Measurements from ENCODE around the gene CCDC12.

Gene CCDC12

DNA sequence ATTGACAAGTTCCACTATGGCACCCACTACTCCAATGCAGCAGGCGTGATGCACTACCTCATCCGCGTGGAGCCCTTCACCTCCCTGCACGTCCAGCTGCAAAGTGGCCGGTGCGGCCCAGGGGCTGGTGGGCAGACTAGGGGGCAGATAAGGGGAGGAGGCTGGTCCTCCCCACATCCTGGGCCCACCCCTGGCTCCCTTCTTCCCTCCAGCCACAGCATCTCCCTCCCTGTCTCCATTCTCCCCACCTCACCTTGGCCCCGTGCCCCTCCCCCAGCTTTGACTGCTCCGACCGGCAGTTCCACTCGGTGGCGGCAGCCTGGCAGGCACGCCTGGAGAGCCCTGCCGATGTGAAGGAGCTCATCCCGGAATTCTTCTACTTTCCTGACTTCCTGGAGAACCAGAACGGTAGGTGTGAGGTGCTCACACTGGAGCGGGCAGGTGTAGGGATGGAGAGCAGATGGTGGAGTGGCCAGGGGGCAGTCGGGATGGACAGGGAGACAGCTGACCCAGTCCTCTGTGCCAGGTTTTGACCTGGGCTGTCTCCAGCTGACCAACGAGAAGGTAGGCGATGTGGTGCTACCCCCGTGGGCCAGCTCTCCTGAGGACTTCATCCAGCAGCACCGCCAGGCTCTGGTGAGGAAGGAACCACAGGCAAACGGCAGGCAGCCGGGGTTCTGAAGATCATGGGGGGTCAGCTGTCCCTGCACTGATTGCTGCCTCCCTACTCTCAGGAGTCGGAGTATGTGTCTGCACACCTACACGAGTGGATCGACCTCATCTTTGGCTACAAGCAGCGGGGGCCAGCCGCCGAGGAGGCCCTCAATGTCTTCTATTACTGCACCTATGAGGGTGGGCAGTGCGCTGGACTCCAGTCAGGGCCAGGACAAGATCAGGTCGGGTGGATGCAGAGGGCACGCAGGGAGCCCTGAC is 28.9 kb upstream of the CCDC12 start:
- no peak overlapping the region for H3K4me3 ChIP-seq (ENCODE audit: low read length)
- H3K4me1 ChIP-seq (ENCODE audit: control insufficient read depth, insufficient read depth, low read length) = no peaks in the 10 kb centered on the region
- no peaks in the 10 kb centered on the region for H3K9me3 ChIP-seq (ENCODE audit: control insufficient read depth, low read length)
- peaks cover 34% of the 10 kb centered on the region for H3K36me3 ChIP-seq (ENCODE audit: control insufficient read depth, insufficient read depth, low read length)
- H3K9ac ChIP-seq (ENCODE audit: low read length) = no peak overlapping the region
- no peaks in the 10 kb centered on the region for H3K27me3 ChIP-seq (ENCODE audit: control insufficient read depth, insufficient read depth, low read length)

DNA sequence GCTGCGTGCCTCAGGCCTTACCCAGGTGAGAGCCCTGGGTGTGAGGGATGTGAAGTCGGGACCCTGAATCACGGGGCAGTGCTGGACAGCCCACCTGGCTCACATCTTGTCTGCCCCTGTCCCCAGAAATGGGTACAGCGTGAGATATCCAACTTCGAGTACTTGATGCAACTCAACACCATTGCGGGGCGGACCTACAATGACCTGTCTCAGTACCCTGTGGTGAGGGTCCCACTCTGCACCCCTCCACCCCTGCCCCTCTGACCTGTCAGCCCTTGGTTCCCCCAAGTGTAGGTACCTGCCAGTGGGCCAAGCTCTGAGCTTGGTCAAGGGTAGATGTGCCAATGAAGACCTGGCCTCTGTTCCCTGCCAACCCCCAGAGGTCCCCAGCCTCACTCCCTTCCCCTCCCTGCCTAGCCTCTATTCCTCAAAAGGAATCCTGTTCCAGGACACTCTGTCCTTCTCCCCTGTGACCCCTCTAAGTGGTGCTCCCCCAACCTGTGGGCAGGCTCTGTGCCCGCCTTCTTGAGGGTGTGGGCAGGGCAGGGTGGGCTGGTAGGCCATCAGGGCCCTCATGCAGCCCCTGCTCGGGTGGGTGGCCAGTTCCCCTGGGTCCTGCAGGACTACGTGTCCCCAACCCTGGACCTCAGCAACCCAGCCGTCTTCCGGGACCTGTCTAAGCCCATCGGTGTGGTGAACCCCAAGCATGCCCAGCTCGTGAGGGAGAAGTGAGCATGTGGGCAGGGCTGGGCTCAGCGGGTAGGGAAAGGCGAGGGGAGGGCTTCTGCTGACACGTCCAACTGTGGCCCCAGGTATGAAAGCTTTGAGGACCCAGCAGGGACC is 28.0 kb upstream of the CCDC12 start:
- Histone ChIP-seq H3K9me3 (ENCODE audit: control insufficient read depth, low read length) (no peaks in the 10 kb centered on the region), H3K36me3 (ENCODE audit: control insufficient read depth, insufficient read depth, low read length) (peaks cover 42% of the 10 kb centered on the region)

DNA sequence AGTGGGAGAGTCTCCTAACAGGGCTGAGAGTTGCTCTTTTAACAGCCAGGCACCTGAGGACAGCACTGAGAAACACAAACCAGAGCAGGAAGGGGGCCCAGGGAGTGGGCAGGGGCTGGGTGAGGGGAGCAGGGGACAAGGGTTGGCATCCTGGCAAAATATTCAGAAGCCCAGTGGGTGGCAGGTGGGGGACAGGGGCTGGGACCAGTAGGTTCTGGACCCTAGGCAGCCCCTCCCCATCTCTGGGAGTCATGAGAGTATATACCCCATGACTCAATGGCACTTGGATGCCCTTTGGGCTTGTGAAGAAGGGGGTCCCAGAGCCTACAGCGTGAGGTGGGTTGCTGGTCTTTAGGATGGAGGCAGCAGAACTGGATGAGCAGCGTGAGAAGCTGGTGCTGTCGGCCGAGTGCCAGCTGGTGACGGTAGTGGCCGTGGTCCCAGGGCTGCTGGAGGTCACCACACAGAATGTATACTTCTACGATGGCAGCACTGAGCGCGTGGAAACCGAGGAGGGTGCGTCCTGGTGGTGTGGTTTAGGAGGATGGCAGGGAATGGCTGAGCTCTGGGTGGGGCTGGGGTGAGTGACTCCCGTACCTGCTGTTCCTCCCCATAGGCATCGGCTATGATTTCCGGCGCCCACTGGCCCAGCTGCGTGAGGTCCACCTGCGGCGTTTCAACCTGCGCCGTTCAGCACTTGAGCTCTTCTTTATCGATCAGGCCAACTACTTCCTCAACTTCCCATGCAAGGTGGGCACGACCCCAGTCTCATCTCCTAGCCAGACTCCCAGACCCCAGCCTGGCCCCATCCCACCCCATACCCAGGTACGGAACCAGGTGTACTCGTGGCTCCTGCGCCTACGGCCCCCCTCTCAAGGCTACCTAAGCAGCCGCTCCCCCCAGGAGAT is 27.2 kb upstream of the CCDC12 start:
- Histone ChIP-seq H3K9ac (ENCODE audit: low read length) (no peak overlapping the region), H3K36me3 (ENCODE audit: control insufficient read depth, insufficient read depth, low read length) (peaks cover 50% of the 10 kb centered on the region), H3K4me1 (ENCODE audit: control insufficient read depth, insufficient read depth, low read length) (no peaks in the 10 kb centered on the region), H3K9me3 (ENCODE audit: control insufficient read depth, low read length) (no peaks in the 10 kb centered on the region), H3K4me3 (ENCODE audit: low read length) (no peak overlapping the region), H3K27me3 (ENCODE audit: control insufficient read depth, insufficient read depth, low read length) (no peaks in the 10 kb centered on the region)

More for the DNA sequence above, 28.0 kb upstream of the CCDC12 start:
- H3K9ac ChIP-seq (ENCODE audit: low read length) = no peak overlapping the region
- no peak overlapping the region for H3K4me3 ChIP-seq (ENCODE audit: low read length)
- H3K4me1 ChIP-seq (ENCODE audit: control insufficient read depth, insufficient read depth, low read length) = no peaks in the 10 kb centered on the region
- H3K27me3 ChIP-seq (ENCODE audit: control insufficient read depth, insufficient read depth, low read length) = no peaks in the 10 kb centered on the region

DNA sequence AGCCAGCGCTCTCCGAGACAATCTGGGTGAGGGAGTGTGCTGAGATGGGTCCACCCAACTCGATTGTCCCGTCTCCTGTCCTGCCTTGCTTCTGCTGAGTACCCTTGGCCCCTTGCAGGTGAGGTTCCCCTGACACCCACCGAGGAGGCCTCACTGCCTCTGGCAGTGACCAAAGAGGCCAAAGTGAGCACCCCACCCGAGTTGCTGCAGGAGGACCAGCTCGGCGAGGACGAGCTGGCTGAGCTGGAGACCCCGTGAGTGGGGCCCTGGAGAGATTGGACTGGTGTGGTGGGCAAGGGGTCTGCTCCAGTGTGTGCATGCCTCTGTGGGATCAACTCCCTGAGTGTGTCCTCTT is 26.5 kb upstream of the CCDC12 start:
- no peaks in the 10 kb centered on the region for H3K9me3 ChIP-seq (ENCODE audit: control insufficient read depth, low read length)
- no peak overlapping the region for H3K9ac ChIP-seq (ENCODE audit: low read length)
- no peaks in the 10 kb centered on the region for H3K27me3 ChIP-seq (ENCODE audit: control insufficient read depth, insufficient read depth, low read length)
- H3K4me3 ChIP-seq (ENCODE audit: low read length) = no peak overlapping the region
- H3K36me3 ChIP-seq (ENCODE audit: control insufficient read depth, insufficient read depth, low read length) = peaks cover 44% of the 10 kb centered on the region
- peaks cover 5% of the 10 kb centered on the region for H3K4me1 ChIP-seq (ENCODE audit: control insufficient read depth, insufficient read depth, low read length)

DNA sequence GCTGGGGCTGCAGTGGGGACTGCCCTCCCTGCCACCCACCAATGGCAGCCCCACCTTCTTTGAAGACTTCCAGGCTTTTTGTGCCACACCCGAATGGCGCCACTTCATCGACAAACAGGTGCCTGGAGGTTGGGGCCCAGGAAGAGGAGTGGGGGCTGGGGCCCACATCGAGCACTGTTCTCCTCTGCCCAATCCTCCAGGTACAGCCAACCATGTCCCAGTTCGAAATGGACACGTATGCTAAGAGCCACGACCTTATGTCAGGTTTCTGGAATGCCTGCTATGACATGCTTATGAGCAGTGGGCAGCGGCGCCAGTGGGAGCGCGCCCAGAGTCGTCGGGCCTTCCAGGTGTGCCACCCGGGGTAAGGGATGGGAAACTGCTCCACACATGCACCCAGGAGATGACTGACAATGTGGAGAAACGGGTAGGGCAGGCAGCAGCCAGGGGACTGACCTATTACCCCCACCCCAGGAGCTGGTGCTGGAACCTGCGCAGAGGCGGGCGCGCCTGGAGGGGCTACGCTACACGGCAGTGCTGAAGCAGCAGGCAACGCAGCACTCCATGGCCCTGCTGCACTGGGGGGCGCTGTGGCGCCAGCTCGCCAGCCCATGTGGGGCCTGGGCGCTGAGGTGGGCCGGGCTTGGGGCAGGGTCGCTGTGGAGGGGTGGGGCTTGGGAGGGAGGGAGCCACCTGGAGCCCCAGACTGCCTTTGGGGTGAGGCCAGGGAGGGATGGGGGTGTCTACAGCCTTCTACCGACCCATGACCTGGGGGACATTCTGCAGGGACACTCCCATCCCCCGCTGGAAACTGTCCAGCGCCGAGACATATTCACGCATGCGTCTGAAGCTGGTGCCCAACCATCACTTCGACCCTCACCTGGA is 25.9 kb upstream of the CCDC12 start:
- H3K9me3 ChIP-seq (ENCODE audit: control insufficient read depth, low read length) = no peaks in the 10 kb centered on the region
- H3K4me1 ChIP-seq (ENCODE audit: control insufficient read depth, insufficient read depth, low read length) = peaks cover 6% of the 10 kb centered on the region
- no peak overlapping the region for H3K9ac ChIP-seq (ENCODE audit: low read length)
- H3K27me3 ChIP-seq (ENCODE audit: control insufficient read depth, insufficient read depth, low read length) = no peaks in the 10 kb centered on the region
- no peak overlapping the region for H3K4me3 ChIP-seq (ENCODE audit: low read length)
- H3K36me3 ChIP-seq (ENCODE audit: control insufficient read depth, insufficient read depth, low read length) = peaks cover 45% of the 10 kb centered on the region

DNA sequence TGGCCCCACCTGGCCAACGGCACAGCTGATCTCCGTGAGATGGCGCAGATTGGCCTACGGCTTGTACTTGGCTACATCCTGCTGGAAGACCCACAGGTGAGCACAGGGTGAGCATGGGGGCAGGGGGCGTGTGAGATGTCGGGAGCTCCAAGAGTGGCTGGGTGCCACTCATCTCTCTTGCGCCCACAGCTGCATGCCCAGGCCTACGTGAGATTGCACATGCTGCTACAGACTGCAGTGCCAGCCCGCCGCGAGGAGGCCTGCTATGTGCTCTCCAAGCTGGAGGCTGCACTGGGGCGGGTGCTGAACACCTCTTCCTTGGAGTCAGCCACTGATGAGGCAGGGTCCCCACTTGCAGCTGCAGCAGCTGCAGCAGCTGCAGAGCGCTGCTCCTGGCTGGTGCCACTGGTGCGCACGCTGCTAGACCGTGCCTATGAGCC is 25.2 kb upstream of the CCDC12 start:
- H3K4me3 ChIP-seq (ENCODE audit: low read length) = no peak overlapping the region
- H3K36me3 ChIP-seq (ENCODE audit: control insufficient read depth, insufficient read depth, low read length) = peaks cover 49% of the 10 kb centered on the region
- H3K4me1 ChIP-seq (ENCODE audit: control insufficient read depth, insufficient read depth, low read length) = peaks cover 6% of the 10 kb centered on the region
- no peak overlapping the region for H3K9ac ChIP-seq (ENCODE audit: low read length)
- no peaks in the 10 kb centered on the region for H3K9me3 ChIP-seq (ENCODE audit: control insufficient read depth, low read length)
- H3K27me3 ChIP-seq (ENCODE audit: control insufficient read depth, insufficient read depth, low read length) = no peaks in the 10 kb centered on the region

DNA sequence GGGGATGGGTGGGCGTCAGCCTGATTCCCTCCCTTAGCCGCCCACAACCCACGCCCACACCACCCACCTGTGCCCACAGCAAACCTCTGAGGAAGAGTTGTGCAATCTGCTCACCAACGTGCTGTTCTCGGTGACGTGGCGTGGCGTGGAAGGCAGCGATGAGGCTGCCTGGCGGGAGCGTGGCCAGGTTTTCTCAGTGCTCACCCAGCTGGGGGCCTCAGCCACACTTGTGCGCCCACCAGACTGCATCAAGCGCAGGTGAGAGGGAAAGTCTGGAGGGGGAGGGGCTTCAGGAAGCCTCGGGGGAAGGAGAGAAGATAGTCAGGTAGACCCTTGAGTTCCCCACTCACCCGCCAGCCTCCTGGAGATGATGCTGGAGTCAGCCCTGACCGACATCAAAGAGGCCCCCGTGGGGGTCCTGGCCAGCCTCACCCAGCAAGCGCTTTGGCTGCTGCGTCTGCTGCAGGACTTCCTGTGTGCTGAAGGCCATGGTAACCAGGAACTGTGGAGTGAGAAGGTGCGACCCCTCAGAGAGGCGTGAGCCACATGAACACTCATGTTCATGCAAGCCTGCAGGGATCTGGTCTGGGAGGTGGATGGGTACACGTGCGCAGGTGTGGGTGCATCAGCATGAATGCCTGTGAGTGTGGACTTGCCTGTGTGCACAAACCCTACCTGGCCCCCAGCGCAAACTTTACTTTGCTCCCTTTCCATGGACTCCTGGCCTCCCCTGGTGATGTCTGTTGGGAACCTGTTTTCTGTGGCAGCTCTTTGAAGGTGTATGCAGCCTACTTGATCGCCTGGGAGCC is 24.6 kb upstream of the CCDC12 start:
- H3K9me3 ChIP-seq (ENCODE audit: control insufficient read depth, low read length) = no peaks in the 10 kb centered on the region
- H3K4me3 ChIP-seq (ENCODE audit: low read length) = no peak overlapping the region
- peaks cover 53% of the 10 kb centered on the region for H3K36me3 ChIP-seq (ENCODE audit: control insufficient read depth, insufficient read depth, low read length)
- H3K4me1 ChIP-seq (ENCODE audit: control insufficient read depth, insufficient read depth, low read length) = peaks cover 6% of the 10 kb centered on the region
- no peak overlapping the region for H3K9ac ChIP-seq (ENCODE audit: low read length)
- no peaks in the 10 kb centered on the region for H3K27me3 ChIP-seq (ENCODE audit: control insufficient read depth, insufficient read depth, low read length)

DNA sequence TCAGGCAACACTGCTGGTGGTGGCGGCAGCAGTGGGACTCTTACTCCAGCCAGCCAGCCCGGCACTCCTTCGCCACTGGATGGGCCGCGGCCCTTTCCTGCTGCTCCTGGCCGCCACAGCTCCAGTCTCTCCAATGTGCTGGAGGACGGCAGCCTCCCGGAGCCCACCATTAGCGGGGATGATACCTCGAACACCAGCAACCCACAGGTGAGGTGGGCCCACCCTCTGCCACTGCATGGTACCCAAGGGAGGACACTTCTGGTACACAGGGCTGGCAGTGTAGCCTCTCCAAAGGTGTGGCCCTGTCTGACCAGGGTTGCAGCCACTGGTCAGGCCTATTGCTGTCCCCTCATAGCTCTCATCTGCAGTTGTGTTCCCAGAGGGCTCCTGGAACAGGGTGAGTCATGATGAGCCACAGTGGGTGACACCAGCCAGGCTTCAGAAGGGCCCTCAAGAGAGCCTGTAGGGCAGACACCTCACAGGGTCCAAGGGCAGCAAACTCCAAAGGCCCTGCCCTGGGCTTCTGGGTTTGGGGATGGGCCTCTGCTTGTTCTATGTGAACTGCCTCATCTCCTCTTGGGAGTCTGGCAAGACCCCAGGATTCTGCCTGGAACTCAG is 23.8 kb upstream of the CCDC12 start:
- peaks cover 62% of the 10 kb centered on the region for H3K36me3 ChIP-seq (ENCODE audit: control insufficient read depth, insufficient read depth, low read length)
- H3K4me1 ChIP-seq (ENCODE audit: control insufficient read depth, insufficient read depth, low read length) = peaks cover 6% of the 10 kb centered on the region
- no peak overlapping the region for H3K9ac ChIP-seq (ENCODE audit: low read length)
- no peaks in the 10 kb centered on the region for H3K9me3 ChIP-seq (ENCODE audit: control insufficient read depth, low read length)
- no peak overlapping the region for H3K4me3 ChIP-seq (ENCODE audit: low read length)
- H3K27me3 ChIP-seq (ENCODE audit: control insufficient read depth, insufficient read depth, low read length) = no peaks in the 10 kb centered on the region

DNA sequence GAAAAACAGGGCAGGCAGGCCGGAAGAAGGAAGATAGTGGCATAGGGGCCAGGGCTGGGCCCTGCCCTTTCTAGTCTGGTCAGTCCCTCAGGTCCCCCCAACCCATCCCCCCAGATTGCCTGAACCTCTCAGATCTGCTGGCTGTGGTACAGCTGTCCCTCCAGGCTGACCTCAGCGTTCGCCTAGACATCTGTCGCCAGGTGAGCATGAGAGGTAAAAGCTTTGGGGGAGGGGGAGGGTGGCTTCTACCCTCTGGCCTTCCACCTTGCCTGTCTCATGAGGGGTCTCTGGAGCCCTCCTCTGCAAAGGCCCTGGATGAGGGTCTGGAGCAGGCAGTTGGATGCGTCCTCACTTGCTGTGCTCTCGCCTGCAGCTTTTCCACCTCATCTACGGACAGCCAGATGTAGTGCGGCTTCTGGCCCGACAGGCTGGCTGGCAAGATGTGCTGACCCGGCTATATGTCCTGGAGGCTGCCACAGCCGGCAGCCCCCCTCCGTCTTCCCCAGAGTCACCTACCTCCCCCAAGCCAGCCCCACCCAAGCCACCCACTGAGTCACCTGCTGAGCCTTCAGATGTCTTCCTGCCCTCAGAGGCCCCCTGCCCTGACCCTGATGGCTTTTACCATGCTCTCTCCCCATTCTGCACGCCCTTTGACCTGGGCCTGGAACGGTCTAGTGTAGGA is 23.1 kb upstream of the CCDC12 start:
- H3K27me3 ChIP-seq (ENCODE audit: control insufficient read depth, insufficient read depth, low read length) = no peaks in the 10 kb centered on the region
- peaks cover 6% of the 10 kb centered on the region for H3K4me1 ChIP-seq (ENCODE audit: control insufficient read depth, insufficient read depth, low read length)
- H3K9me3 ChIP-seq (ENCODE audit: control insufficient read depth, low read length) = no peaks in the 10 kb centered on the region
- no peak overlapping the region for H3K9ac ChIP-seq (ENCODE audit: low read length)
- H3K36me3 ChIP-seq (ENCODE audit: control insufficient read depth, insufficient read depth, low read length) = peaks cover 65% of the 10 kb centered on the region
- no peak overlapping the region for H3K4me3 ChIP-seq (ENCODE audit: low read length)

Measured in mucosa of stomach (tissue), 1 donor.